GM18909 (cell line): Measurements from ENCODE around the gene LINC00237.

Experiments used
- ATAC-seq: cut with Tn5 transposase; IDR thresholded peaks from one replicate; pipeline ENCODE4 v1.9.1; 2021; ENCODE audit warnings: mild to moderate bottlenecking; ENCODE audit not compliant: unreplicated experiment, poor library complexity

Gene LINC00237

DNA sequence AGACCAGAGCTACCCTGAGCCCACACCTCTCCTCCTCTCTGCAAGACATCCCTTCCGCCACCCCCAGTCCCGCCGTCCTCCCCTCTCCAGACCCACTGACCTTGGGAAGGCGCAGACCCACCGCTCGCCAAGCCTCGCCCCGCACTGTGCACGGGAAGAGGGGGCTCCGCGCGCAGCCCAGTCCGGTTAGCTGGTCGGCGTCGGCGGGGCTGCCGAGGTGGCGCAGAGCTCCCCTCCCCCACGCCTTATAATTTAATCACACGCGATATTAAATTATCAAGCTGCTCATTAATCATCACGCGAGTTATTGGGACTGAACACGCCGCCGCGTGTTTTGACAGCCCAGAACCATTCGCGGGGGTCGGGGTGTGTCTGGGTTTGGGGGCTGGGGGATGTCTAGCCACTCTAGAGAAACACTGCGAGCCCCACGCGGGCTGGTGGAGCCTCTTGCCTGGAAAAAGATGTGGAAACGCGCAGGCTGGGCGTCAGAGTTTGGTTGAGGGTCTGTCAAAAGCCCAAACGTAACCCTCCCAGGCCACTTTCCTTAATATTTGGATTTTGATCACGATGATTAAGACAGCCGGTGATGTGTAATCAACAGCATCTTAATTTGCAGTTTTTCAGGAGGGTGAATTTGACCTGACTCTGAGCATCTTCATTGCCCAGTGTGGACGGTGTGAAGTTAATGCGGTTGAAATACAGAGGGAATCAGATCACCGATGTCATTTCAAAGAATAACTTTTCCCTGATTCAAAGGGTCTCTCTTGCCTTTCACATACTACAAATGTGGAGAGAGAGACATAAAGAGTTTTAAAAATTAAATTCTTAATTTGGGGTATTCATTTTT is at the start of gene LINC00237:
Gene LINC00237, minus strand, starts transcription at position 188 of the 847 bp plus-strand sequence.
- ATAC-seq: no peak

DNA sequence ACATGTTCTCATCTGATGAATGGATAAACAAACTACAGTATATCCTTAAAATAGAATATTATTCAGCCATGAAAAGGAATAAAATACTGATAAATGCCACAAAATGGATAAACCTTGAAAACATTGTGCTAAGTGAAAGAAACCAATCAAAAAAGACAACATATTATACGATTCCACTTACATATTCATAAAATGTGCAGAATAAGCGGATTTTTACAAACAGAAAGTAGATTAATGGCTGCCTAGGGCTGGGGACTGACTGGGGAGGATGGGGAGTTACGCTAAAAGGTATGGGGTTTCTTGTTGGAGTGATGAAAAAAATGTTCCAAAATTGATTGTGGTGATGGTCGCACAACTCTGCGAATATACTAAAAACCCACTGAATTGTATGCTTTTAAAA is 49.1 kb upstream of the LINC00237 start:
- no peak for ATAC-seq

GRCh38 chr20:21154692-21155091 is 48.5 kb upstream of the LINC00237 start:
- ATAC-seq: no peak

GRCh38 chr20:21151791-21152190 is 45.6 kb upstream of the LINC00237 start:
- no peak for ATAC-seq

DNA sequence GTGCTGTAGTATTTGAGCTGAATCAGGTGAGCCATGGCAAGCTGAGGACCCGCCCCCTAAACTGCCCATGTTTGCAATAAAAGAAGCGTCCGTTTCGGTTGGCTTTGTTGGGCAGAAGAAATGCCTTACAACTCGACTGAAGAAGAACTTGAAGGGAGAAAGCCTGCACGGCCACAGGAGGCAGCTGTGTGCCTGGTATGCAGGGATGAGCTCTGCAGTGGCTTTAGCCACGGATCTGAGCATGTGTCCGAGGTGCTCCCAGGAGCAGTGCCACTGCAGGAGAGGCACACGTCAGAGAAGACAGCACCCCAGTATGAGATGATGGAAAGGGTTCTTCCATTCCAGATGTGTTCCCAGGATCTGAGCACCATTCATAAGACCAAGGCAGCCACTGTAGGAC is 43.2 kb upstream of the LINC00237 start:
- no peak for ATAC-seq

GRCh38 chr20:21147593-21147992 is 41.4 kb upstream of the LINC00237 start:
- no peak for ATAC-seq

DNA sequence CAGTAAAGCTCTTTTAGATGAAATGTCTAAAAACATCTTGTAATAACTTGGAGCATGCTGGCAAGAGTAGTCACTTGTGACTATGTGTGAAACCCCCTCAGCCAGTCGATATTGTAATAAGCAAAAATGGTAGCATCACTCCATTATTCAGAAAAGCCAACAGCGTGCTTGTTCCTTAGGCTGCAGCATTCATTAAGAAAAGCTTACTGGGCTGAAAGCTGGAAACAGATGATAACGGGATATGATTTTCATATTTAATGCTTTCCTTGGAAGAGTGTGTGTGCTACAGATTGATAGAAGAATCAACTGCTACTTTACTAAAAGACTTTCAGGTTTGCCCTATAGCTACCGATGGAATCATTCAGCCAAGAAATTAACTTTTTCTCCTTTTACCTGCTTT is 40.1 kb upstream of the LINC00237 start:
- no peak for ATAC-seq

DNA sequence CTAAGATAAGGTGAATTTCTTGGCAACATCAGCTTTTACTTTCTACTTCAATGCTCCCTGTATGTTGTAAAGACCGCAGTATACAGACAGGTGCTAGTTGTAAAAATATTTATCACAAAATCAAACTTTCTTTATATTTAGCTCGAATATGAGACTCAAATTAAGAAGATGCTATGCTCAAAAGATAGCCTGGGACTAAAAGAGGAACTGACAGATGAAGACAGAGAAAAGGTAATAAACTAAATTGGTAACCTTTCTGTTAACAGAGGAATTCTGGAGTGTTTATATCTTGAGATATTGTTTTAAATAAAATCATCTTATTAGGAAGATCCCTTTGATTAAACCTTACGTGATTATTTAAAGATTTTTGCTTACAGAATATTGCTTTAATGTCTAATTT is 39.3 kb upstream of the LINC00237 start:
- ATAC-seq: no peak

DNA sequence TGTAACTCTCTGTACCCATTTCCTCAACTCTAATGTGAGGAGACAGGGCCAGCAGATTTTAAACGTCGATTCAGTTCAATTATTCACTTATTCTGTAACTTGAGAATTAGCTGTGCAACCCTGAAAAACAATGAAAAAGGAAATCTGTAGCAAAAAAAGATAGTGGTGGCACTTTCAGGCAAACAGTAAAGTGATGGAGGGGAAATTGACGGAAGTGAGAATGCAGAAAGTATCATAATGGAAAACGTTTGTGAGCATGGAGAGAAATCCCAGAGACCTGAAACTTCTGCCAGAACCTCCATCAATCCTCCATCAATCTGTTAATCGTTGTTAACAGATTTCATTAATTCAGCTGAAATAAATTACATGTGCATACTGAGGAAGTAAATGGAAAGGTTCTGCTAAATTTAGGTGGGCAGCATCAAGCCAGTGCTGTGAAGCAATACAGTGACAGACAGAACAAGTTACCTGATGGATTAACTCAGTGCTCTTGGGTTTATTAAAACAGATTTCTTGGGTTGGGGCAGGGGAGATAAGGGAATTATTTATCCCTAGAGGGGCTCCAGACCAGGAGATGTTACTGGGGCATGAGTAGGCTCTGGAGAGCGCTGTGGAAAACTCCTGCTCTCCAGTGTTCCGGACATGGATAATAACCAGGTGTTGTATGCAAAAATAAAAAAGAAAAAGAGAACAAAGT is 37.2 kb upstream of the LINC00237 start:
- no peak for ATAC-seq

GRCh38 chr20:21141825-21142224 is 35.7 kb upstream of the LINC00237 start:
- no peak for ATAC-seq

DNA sequence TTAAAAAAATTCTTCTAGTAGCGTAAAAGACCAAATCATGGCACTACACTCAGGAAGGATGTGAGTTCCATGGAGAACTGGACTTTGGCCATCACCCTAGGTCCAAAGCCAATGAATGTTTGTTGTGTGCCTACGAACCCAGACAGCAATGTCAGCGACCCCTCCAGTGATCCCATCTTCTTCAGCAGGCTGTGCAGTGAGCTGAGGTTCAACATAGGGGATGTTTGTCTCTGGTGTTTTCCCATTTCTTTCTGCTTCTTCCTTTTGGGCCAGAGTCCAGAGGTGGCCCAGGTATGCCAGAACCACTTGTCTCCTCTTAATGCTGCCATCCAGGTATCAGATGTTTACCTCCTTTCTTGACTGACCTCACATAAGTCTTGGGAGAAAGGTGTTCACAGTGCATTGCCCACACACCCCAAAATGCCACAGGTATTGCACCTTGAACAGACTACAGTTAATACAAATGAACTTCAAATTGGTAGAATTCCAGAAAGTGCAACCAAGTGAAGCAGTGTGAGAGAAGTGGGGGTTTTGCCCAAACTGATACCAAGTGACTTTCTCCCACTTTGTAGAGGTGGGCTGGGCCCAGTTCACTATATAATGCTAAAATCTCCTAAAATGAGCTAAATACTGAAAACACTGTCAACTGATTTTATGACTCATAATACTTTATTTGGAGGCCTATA is 33.9 kb upstream of the LINC00237 start:
- no peak for ATAC-seq

DNA sequence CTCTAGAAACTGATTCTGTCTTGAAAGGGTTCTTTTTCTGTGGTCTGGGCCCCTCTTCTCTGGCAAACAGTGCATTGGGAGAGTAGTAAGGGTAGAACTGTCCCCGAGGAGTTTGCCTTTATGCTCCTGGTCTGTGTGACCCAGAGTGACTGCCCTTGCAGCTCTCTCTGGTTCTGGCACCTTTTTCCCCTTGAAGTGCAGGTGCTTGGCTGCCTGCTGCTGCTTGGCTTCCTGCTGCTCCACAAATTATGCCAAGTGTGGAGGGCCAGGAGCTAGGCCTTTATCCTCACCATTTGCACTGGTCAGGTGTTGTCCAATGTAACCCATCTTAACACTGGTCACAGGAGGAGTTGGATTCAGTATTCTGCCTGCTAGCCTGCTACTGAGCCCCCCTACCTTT is 30.9 kb upstream of the LINC00237 start:
- no peak for ATAC-seq

DNA sequence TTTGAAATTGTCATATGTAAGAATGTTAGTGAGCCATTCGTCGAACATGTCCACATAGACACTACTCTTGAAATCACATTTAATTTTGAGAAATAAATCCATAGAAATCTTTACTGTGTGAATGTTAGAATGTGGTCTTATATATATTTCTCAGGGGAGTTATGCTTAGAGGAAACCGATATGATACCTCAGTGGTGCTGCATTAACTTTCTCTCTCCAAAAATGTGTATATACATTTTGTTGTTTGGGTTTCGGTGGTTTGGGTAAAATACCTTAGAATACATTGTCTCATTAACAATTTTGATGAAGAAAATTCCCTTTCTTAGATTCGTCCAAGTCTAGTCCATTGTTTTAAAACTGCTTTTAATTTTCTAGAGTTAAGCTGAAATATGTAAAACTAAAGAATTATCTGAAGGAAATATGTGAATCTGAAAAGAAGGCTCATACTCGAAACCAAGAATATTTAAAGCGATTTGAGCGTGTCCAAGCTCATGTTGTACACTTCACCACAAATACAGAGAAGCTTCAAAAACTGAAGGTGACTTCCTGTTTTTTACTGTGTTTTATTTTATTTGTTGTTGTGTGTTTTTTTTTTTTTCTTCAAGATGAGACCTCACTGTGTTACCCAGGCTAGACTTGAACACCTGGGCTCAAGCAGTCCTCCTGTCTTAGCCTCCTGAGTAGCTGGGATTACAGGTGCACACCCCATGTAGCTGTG is 30.0 kb upstream of the LINC00237 start:
- ATAC-seq: no peak

GRCh38 chr20:21134883-21135493 is 28.8 kb upstream of the LINC00237 start:
- ATAC-seq: no peak

DNA sequence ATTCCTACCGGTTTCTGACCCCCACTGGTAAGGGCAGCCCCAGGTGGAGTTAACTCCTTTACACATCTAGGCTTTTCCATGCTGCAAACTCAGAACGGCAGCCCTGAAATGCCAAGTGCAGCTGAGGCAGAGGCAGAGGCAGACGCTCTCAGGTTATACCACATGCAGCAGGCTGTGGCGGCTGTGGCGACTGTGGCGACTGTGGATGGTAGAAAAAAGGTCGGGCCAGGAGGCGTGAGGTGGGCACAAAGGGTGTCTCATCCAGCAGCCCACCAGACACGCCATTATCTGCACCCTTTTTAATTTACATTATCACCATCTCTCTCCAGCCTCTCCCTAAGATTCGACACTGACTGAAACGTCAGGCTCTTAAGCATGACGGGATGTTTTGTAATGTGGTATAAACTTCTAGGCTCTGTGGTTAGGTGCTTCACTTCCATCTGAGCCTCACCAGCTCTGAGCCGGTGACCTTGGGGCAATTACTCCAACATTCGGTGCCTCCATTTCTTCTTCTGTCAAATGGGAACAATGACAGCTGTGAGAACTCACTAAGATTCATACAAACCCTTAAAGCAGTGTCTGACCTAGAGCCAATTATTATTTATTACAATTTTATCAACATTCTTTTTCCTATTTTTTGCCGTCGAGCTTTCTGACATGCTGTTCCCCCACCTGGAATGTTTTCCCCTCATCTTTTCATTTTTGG is 27.9 kb upstream of the LINC00237 start:
- ATAC-seq: no peak

- ATAC-seq: no peak
Measured at GRCh38 chr20:21133404-21133803, 27.2 kb upstream of the LINC00237 start.

DNA sequence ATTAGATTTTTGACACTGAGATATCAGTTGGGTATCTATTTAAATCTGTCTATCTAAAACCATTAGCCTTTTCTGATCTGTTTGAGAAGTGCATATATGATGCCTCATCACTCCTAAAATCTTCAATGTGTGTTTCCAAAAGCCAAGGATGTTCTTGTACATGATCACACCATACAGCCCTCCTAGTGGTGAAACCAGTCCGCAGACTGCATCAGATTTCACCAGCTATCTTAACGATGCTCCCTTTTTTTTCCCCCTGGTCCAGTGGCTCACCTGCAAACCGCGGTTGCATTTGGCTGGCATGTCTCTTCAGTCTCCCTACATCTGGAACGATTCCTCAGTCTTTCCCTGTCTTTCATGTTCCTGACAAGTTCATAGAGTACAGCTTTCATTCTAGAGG is 23.7 kb upstream of the LINC00237 start:
- no peak for ATAC-seq

- ATAC-seq: no peak
Measured at GRCh38 chr20:21127201-21127981, 21.2 kb upstream of the LINC00237 start.

GRCh38 chr20:21126581-21126870 is 20.4 kb upstream of the LINC00237 start:
- no peak for ATAC-seq
